HL-60 (cell line): ENCODE measurements around the gene PCBD2.
"Not testable (repeated sequence)": the region's sequence is repeated elsewhere in the genome, so short reads cannot be mapped to it uniquely, and the experiment has no call there.

Experiments
- POLR2AphosphoS5 ChIP-seq: IDR thresholded peaks from 2 replicates; pipeline ENCODE4 v1.6.1; 2012; ENCODE audit warnings: low read depth
- SPI1 ChIP-seq: IDR thresholded peaks from 2 replicates; pipeline ENCODE4 v1.6.1; 2012; ENCODE audit warnings: low read depth, mild to moderate bottlenecking, borderline replicate concordance
- TF ChIP-seq, protein P1 (sequence below): IDR thresholded peaks from one replicate; pipeline ENCODE4 v1.5.1; 2011; ENCODE audit warnings: low read length, control low read depth, inconsistent platforms; ENCODE audit not compliant: insufficient read depth
- TF ChIP-seq, protein P2 (sequence below): IDR thresholded peaks from 2 replicates; pipeline ENCODE4 v1.6.1; 2012; ENCODE audit warnings: low read depth; ENCODE audit not compliant: insufficient replicate concordance

DNA sequence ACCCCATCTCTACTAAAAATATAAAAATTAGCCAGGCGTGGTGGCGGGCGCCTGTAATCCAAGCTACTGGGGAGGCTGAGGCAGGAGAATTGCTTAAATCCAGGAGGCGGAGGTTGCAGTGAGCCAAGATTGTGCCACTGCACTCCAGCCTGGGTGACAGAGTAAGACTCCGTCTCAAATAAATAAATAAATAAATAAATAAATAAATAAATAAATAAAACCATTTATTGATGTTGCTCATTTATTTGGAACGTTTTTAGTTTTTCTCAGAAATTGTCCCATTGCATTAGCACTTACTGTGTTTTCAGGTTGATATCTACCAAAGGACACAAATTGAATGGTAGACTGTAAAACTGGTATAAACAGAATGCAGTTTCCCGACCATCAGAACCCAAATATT is 48.5 kb upstream of the PCBD2 start:
- TF ChIP-seq, protein P1, sequence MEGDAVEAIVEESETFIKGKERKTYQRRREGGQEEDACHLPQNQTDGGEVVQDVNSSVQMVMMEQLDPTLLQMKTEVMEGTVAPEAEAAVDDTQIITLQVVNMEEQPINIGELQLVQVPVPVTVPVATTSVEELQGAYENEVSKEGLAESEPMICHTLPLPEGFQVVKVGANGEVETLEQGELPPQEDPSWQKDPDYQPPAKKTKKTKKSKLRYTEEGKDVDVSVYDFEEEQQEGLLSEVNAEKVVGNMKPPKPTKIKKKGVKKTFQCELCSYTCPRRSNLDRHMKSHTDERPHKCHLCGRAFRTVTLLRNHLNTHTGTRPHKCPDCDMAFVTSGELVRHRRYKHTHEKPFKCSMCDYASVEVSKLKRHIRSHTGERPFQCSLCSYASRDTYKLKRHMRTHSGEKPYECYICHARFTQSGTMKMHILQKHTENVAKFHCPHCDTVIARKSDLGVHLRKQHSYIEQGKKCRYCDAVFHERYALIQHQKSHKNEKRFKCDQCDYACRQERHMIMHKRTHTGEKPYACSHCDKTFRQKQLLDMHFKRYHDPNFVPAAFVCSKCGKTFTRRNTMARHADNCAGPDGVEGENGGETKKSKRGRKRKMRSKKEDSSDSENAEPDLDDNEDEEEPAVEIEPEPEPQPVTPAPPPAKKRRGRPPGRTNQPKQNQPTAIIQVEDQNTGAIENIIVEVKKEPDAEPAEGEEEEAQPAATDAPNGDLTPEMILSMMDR, result not testable (repeated sequence)
- TF ChIP-seq, protein P2, sequence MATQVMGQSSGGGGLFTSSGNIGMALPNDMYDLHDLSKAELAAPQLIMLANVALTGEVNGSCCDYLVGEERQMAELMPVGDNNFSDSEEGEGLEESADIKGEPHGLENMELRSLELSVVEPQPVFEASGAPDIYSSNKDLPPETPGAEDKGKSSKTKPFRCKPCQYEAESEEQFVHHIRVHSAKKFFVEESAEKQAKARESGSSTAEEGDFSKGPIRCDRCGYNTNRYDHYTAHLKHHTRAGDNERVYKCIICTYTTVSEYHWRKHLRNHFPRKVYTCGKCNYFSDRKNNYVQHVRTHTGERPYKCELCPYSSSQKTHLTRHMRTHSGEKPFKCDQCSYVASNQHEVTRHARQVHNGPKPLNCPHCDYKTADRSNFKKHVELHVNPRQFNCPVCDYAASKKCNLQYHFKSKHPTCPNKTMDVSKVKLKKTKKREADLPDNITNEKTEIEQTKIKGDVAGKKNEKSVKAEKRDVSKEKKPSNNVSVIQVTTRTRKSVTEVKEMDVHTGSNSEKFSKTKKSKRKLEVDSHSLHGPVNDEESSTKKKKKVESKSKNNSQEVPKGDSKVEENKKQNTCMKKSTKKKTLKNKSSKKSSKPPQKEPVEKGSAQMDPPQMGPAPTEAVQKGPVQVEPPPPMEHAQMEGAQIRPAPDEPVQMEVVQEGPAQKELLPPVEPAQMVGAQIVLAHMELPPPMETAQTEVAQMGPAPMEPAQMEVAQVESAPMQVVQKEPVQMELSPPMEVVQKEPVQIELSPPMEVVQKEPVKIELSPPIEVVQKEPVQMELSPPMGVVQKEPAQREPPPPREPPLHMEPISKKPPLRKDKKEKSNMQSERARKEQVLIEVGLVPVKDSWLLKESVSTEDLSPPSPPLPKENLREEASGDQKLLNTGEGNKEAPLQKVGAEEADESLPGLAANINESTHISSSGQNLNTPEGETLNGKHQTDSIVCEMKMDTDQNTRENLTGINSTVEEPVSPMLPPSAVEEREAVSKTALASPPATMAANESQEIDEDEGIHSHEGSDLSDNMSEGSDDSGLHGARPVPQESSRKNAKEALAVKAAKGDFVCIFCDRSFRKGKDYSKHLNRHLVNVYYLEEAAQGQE, result not testable (repeated sequence)
- not testable (repeated sequence) for TF ChIP-seq POLR2AphosphoS5, SPI1
